ENCODE measurements around the gene EFCC1.

The EFCC1 gene, protein sequence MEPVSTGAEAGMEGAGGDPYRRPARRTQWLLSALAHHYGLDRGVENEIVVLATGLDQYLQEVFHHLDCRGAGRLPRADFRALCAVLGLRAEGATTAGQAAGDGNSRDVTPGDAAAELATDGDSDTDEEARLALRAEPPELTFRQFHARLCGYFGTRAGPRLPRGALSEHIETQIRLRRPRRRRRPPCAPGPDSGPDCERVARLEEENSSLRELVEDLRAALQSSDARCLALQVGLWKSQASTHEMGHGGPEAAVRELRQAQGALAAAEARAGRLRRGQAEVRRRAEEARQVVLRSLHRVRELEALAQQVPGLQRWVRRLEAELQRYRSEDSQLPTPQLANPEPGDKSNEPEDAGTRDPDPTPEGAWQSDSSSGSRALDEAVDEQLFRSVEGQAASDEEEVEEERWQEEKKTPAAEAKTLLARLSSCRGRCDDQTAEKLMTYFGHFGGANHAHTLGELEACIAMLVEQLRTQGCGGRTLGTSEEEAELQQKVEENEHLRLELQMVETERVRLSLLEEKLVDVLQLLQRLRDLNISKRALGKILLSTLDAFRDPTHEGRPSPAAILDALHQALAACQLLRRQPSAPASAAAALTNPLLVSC

DNA sequence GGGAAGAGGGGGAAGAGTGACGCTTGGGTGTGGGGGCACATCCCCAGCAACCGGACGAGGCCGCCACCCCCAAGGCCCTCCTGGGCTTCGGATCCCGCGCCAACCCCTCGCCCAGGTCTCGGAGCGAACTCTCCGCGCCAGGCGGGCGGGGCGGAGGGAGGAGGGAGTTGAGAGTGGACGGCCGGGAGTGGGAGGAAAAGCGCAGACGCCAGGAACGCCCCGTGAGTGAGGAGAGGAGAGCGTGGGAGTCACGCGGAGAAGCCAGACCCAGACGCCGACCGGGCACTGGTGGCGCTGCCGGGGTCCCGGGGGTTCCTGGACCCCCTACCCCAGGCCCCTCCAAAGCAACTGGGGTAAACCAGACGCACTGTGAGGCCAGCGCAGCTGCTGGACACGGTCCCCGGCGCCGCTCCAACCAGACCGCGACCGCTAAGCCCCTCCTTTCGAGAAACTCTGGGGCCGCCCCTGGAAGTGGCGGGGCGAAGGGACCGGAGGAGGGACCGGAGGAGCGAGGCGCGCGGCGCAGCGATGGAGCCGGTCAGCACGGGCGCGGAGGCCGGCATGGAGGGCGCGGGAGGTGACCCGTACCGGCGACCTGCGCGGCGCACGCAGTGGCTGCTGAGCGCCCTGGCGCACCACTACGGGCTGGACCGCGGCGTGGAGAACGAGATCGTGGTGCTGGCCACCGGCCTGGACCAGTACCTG lies at the start of gene EFCC1:
EFCC1 (plus strand) TSS at position 204 of the 705 bp plus-strand sequence; CDS start at position 529, 325 bp downstream.
- DNase-seq = no peak

DNA sequence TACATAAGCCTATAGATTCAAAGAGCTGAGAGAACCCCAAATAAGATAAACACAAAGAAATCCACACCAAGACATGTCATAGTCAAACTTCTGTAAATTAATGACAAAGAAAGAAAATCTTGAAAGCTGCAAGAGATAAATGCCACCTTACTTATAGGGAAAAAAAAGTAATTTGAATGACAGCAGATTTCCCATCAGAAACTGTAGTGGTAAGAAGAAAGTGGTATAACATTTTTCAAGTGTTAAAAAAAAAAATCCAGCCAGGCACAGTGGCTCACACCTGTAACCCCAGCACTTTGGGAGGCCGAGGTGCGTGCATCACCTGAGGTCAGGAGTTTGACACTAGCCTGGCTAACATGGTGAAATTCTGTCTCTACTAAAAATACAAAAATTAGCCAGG lies 44.7 kb upstream of the EFCC1 start:
- DNase-seq = no peak

DNA sequence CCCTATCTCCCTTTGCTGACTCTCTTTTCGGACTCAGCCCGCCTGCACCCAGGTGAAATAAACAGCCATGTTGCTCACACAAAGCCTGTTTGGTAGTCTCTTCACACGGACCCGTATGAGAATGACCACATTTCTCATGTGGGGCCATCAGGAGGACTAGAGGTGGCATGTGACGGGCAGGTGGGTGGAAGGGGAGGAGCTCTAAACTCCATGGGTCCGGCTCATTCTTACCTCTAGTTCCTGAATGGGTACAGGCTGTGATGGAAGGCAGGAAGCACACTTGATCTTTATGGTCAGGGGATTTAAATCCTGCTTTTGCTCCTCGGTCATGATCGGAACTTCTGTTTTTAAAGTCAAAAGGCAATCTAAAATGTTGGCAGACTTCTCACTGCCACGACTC lies 35.8 kb upstream of the EFCC1 start:
- no peak for DNase-seq

DNA sequence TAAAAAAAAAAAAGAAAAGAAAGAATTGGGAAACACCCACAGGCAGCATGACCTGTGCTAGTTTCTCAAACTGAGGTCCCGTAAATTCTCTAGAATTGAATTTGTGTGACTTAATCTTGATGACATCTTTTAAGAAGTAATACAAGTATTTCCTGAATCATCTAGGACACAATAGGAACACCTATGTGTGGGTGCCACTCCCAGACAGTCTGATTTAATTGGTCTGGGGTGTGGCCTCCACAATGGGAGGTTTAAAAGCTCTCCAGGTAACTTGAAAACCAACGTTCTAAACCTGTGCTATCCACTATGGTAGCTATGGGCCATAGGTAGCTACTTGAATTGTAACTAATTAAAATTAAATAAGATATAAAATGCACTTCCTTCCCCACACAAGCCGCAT lies 35.3 kb upstream of the EFCC1 start:
- no peak for DNase-seq

DNA sequence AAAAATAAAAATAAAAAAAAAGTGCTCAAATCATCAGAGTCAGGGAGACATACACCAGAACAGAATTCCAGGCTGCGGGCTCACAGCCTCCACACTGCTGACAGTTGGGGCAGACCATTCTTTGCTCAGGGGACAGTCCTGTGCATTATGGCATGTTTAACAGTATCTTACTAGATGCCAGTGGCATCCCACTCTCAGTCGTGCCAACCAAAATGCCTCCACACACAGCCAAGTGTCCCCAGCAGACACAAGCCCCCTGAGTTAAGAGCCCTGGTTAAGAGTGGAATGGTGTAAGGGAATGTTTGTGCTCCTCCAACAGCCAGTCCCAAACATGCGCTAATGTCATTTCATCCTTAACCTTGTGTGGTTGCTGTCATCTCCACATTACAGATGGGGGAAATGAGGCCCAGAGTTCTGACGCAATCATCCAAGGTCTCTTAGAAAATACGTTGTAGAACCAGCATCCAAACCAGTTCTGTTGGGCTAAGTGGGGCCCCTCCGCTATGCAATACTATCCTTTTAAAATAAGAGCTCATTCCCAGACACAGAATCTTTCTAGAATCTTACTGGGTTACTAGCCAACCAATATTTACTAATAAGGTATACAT lies 33.3 kb upstream of the EFCC1 start:
- DNase-seq = no peak

DNA sequence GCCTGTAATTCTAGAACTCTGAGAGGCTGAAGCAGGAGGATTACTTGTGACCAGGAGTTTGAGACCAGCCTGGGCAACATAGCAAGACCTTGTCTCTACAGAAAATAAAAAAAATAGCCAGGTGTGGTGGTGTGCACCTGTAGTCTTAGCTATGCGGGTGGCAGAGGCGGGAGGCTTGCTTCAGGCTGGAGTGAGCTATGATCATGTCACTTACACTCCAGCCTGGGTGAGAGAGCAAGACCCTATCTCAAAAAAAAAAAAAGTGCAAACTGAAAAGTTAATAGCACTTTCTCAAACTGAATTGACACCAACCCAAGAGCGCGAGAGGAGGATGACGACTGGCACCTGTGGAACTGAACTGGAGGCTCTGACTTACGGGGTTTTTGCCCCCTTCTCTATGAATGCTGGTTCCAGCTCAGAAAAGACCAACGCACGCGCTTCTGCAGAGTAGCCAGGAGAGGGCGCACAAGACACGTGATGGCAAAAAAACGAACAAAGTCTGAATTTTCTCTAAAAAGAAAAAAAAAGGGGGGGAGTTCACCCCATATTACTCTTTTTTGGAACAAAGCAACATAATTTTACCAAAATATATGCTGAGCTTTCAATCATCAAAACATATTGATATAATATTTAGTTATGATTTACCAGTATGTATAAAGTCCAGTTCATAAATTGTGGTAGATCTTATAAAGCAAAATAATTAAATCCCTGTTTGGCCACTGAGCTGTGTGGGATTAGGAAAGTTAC lies 30.9 kb upstream of the EFCC1 start:
- peak; percentile 18 for DNase-seq

DNA sequence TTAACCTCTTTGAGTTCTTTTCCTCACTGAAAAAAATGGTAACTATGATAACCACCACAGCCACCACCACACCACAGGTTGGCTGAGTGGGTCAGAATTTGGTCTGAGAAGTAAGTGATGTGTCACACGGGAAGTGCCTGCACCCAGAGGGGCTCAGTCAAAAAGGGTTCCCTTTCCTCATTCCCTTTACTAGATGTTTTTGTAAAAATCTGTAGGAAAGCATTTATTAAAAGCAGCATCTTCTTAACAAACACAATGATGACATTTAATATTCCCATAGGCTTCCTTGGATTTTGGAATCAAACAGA lies 30.4 kb upstream of the EFCC1 start:
- no peak for DNase-seq

DNA sequence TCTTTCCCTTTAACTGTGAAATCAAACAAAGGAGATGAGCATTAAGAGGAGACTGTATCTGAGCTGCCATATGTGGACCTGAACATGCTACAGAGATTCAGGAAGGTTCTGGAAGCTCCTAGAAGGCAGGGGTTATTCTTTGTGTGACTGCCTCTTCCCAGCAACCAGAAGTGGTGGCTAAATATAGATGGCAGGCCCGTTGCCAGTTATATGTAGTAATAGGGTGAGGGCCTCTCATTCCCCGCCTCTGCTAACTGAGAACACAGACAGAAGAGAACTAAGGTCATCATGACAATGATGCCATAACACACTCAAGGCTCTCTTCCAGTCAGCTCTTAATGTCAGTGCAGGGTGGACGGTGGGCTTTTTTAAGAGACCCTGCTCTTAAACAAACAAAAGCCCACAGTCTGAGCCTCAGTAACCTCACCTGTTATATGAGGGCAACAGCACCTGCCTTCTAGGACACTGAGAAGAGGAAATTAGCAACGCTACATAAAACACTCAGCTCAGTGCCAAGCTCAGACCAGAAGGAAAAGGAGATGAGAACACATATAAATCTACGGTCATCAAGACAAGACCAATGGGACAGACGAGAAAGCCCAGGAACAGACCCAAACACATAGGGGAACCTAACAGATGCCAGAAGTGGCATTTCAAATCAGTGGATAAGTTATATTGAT lies 29.5 kb upstream of the EFCC1 start:
- no peak for DNase-seq

DNA sequence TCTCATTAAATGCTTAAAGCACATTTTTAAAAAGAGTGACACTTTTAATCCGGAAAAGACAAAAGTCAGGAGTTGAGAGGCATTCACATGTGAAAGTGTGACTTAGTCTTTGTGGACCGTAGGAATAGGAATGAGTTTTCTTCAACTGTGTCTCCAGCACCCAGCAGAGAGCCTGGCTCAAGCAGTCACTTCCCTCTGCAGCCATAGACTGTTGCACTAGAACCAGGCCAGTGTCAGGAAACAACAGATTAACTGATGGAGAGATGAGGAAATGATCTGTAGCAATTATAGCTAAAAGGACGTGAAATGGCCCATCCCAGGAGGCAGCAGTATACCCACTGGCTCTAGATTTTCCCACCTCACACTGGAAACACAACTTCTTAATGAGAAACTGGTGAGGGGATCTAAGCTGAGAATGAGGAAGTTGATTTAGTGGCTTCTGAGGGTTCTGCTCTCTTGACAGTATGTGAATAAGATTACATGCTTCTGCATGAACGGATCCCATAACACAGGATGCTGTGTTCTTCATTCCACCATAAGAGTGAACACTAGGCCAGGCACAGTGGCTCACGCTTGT lies 27.0 kb upstream of the EFCC1 start:
- no peak for DNase-seq

DNA sequence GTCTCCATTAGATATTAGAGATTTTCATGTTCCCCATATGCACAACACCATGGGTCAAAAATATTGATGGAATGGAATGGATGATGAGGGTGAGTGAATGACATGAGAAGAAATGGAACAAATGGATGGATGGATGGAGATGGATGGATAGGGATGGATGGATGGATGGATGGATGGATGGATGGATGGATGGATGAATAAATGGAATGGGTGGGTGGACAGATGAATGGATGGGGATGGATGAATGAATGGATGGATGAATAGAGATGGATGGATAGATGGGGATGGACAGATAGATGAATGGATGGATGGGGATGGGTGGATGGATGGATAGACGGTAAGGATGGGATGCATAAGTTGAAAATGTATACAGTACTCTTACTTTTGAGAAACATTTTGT lies 25.8 kb upstream of the EFCC1 start:
- DNase-seq = no peak

DNA sequence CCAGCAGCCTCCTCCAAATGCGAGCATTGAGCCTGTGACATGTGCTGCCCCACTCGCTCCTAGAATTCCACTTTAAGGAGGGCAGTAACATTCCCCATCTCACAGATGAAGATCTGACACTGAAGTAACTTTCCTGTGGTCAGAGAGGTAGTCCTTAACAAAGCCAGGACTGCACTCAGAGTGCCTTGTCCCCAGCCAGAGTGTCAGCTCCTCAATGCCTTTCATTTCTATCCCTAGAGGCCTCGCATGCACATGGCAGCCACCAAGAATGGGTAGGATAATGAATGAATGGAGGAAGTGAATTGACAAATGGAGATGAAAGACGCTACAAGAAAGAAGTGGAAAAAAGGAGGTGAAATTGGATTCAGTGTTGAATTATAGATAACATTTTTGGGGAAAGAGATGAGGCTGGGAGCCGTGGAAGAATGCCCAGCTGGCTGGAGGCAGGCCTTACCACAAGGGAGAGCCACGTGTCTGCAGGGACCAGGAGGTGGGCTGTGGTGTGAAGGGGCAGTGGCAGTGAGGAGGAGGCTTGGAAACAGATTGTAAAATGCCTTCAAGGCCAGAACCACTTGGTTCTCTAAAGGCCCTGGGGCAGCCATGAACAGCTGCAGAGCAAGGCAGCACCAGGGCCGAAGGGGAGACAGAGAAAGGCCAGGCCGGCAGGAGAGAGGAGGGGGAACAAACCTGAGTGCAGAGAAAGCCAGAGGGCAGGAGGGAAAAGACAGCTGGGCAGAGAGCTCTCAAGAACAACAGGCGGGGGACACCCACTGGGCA lies 17.6 kb upstream of the EFCC1 start:
- DNase-seq = no peak

DNA sequence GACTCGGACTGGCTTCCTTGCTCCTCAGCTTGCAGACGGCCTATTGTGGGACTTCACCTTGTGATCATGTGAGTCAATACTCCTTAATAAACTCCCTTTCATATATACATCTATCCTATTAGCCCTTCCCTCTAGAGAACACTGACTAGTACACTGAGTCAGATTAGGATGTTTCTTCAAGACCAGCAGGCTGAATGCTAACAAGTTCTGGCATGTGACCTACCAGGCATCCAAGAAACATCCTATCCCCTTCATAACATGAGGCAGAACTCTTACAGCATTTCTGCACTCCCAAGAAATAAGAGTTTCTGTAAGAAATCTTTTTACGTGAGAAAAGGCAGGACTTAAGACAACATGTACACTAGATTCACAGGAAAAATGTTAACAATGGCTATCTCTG lies 16.5 kb upstream of the EFCC1 start:
- DNase-seq = no peak

DNA sequence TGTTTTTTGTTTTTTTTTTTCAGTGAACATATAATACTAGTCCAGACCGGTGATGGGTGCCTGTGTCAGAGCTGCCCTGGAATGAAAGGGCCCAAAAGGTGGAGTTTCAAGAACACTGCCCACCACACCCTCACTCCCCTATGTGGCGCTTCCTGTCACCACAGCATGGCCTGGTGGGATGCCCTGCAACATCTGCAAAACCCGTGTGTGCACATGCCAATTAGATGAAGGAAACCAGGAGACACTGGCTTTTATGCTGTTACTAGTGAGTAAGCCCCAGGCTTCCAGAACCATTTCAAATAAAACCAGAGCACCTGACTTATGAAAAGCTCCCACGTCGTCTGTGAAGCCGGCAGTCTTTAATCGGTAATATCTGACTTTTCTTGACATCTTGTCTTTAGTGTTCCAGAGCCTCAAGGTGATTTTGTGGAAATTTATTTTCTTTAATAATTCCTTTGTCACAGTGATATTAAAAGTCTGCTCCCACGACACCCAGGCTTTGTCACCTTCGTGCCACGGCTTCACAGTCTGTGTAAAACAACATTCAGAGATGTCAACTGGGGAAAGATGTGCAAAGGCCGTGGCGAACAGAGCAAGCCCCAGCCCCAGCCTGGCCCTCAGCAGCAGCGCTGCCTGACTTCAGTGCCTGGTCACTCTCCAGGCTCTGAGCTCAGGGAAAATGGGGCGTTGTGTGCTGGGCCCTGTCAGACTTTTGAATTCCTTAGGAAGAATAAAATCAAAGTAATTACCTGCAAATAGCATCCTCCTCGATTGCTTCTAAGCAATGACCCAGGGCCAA lies 13.6 kb upstream of the EFCC1 start:
- no peak for DNase-seq

DNA sequence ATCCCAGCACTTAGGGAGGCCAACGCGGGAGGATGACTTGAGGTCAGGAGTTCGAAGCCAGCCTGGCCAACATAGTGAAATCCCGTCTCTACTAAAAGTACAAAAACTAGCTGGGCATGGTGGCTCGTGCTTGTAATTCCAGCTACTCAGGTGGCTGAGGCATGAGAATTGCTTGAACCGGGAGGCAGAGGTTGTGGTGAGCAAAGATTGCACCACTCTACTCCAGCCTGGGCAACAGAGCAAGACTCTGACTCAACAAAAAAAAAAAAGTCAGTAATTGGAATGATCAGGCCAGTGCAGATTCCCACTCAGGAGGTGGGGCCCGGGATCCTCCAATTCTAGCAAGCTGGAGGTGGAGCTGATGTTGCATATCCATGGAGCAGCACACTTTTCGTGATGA lies 12.8 kb upstream of the EFCC1 start:
- DNase-seq = no peak

DNA sequence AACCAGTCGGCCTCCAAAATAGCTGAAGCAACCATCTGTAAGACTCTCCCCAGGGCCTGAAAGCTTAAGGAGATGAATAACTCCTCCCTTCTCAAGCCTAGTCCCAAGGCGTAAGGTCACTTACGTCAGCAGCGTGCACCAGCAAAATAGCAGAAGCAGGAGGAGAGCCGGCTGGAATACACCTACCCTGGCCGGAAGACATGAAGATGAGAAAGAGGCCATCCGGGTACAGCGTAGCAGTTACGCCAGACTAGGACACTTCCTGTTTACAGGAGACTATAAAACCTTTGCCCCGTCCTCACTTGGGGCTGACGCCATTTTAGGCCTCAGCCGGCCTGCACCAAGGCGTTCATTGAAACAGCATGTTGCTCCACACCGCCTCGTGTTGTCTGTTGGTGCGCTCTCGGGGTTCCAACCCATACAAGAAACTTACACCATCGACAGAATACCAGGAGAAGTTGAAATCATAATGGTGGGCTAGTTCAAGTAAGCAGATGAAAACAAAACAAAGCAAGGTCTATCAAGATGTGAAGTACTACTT lies 9.7 kb upstream of the EFCC1 start:
- DNase-seq = no peak

DNA sequence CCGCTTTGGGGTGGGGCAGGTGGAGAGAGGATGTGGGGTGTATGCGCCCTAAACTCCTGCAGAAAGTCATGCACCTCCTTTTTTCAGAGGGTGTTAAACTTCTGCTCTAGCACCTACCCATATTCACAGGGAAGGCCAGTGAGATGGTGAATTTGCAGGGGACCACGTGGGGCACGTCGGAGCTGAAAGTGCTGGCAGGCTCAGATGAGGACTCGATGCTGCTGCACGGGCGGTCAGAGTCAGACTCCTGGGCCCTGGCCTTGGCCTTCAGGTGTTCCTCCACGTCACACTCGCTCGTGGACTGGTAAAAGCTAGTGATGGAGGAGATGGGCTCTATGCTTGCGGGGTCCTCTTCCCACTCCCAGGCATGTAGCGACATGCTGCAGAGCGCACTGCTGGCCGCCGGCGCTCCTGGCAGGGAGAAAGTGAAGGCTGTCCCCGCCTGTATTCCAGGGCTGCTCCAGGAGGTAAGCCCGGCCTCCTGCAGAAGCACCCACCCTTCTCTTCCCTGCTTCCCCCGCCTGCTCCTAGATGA lies 8.1 kb upstream of the EFCC1 start:
- no peak for DNase-seq

DNA sequence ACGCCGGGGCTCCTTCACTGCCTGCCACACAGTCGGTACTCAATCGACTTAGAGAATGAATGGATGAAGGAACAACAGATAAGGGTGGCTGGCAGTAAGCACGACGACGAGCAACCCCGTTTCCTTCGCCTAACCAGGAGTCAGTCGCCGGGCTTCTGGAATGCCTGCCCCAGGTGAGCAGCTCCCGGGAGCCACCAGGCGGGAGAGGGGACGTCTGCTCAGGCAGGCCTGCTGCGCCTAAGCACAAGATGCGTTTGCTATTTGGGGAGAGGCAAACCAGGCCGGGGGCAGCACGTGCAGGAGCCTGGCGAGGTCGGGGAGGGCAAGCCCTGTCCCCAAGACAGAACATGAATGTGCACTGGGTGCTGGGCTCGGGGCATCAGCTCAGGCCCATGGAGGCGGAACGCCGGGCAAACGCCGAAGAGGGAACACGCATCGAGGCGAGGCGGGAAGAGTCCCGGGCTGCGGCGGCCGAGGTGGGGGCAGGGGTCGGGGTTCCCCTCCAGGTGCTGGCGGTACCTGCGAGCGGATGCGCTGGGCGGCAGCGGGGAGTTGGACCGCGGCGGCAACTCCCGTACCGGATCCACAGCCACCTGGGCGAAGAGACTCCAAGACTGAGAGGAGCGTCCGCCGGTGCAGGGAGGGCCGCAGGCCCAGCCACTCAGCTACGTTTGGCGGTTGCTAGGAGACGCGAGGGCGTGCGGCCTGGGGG lies 7.5 kb upstream of the EFCC1 start, which contains the start of gene CFAP92:
CFAP92 (minus strand) TSS at position 616 of the 712 bp plus-strand sequence. CDS start 772 bp downstream, outside the sequence.
- DNase-seq = no peak

DNA sequence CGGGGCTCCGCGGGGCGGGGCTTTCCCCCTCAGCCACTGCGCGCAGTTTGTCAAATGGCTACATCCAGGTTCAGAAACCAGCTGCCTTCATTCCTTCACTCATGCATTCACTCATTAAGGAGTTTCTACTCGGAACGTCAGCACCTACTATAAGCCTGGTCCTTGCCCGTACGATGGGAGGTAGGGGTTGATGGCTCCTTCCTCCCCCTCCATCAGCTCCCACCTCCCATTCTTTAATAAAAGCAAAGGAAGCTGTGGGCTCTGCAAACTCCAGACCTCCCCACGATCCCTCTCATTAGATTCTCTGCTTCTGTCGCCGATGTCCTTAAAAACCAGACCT lies 7.0 kb upstream of the EFCC1 start:
- no peak for DNase-seq
